Panc1 (cell line): ENCODE results near the gene CADM1. TPM values are rescaled to one million over a fixed set of nuclear protein-coding genes. Genes with fewer than 3 reads are reported as not detected.

ENCODE experiments used
- ATAC-seq: fragments of 200-7000 bp; cut with Tn5 transposase; 2 replicates; pipeline ENCODE4 v1.9.1; 2020; ENCODE audit warnings: mild to moderate bottlenecking, moderate library complexity
- BruUV-seq: library from RNA; stranded (reverse); fragments of 400-500 nt; replicated peaks from 2 replicates; lab custom pipeline; 2021; lab: Mats Ljungman, UMichigan
- CTCF ChIA-PET: fragments of 300-600 bp; sonication (Branson Sonifier 250); formaldehyde crosslinking; loops from one replicate; lab custom pipeline; 2022; ENCODE audit warnings: antibody characterized with exemption; lab: Charles Lee
- POLR2A ChIA-PET: fragments of 300-600 bp; sonication (Branson Sonifier 250); formaldehyde crosslinking; loops from one replicate; lab custom pipeline; 2022; ENCODE audit warnings: antibody characterized with exemption; lab: Charles Lee
- DNase-seq: peaks from one replicate; pipeline ENCODE4 v3.0.0-alpha.2; 2010; ENCODE audit warnings: low read depth, low spot score
- H3K27ac ChIP-seq: 2 replicates; pipeline ENCODE4 v1.5.1; 2011; ENCODE audit warnings: mild to moderate bottlenecking, low read length, inconsistent platforms
- H3K27me3 ChIP-seq: fragments of 200-500 bp; sonication (Bioruptor generic); 2 replicates; pipeline ENCODE4 v1.6.0; 2014; ENCODE audit warnings: low read length, inconsistent platforms; ENCODE audit not compliant: control insufficient read depth, insufficient read depth
- H3K36me3 ChIP-seq: fragments of 200-500 bp; sonication (Bioruptor generic); 2 replicates; pipeline ENCODE4 v1.5.1; 2014; ENCODE audit warnings: inconsistent platforms, mild to moderate bottlenecking, low read length, moderate library complexity; ENCODE audit not compliant: control insufficient read depth, insufficient read depth
- H3K4me1 ChIP-seq: 2 replicates; pipeline ENCODE4 v1.5.1; 2011; ENCODE audit warnings: inconsistent platforms, mild to moderate bottlenecking, low read length, moderate library complexity; ENCODE audit not compliant: control insufficient read depth, insufficient read depth
- H3K4me3 ChIP-seq, 2 experiments: 2 replicates each; pipeline ENCODE4 v1.5.1; 2011 to 2012; ENCODE audit warnings: low read depth in 2 of 2, low read length in 2 of 2, mild to moderate bottlenecking in 2 of 2, inconsistent platforms in 1 of 2, moderate library complexity in 1 of 2
- H3K9me3 ChIP-seq: fragments of 200-500 bp; sonication (Bioruptor generic); 2 replicates; pipeline ENCODE4 v1.5.1; 2014; ENCODE audit warnings: low read depth, mild to moderate bottlenecking, inconsistent platforms, low read length, moderate library complexity; ENCODE audit not compliant: control insufficient read depth, insufficient read depth
- POLR2AphosphoS5 ChIP-seq: IDR thresholded peaks from 2 replicates; pipeline ENCODE4 v1.6.1; 2012; ENCODE audit warnings: mild to moderate bottlenecking, low read depth, low read length, moderate library complexity
- SIN3A ChIP-seq: IDR thresholded peaks from 2 replicates; pipeline ENCODE4 v1.6.1; 2012; ENCODE audit warnings: low read depth, mild to moderate bottlenecking, low read length, moderate library complexity, borderline replicate concordance; ENCODE audit not compliant: insufficient read depth
- TCF7L2 ChIP-seq: IDR thresholded peaks from 2 replicates; pipeline ENCODE4 v1.6.1; 2011; ENCODE audit warnings: mild to moderate bottlenecking, low read depth, low read length, inconsistent platforms
- in situ Hi-C: cut with HindIII; loops from 2 replicates; pipeline ENCODE4 v1.10.0; 2016; ENCODE audit warnings: low sequenced_read_pairs, low pct_unique_long_range_greater_than_20kb
- intact Hi-C: fragments of 100-400 bp; cut with micrococcal nuclease; formaldehyde crosslinking; loops from one replicate; pipeline ENCODE4 v1.10.0; 2022; ENCODE audit not compliant: unreplicated experiment
- total RNA-seq: library from RNA; stranded (reverse); gene quantifications from one replicate; pipeline ENCODE4 v1.2.1, GENCODE V29; 2021; ENCODE audit not compliant: unreplicated experiment
- TF ChIP-seq, protein P1 (sequence below), 2 experiments: IDR thresholded peaks; 2 replicates each; pipeline ENCODE4 v1.6.1; 2011 to 2012; ENCODE audit warnings: low read depth in 2 of 2, control low read depth in 1 of 2, low read length in 1 of 2, mild to moderate bottlenecking in 1 of 2, moderate library complexity in 1 of 2; ENCODE audit not compliant: insufficient read depth in 1 of 2
- TF ChIP-seq, protein P2 (sequence below): fragments of 450-650 bp; IDR thresholded peaks from 2 replicates; pipeline ENCODE4 v1.5.1; 2017; ENCODE audit warnings: mild to moderate bottlenecking

The CADM1 gene
- total RNA-seq, 1 experiment from 2014 or later: 3.9 TPM

GRCh38 chr11:115154355-115154736, 349.9 kb downstream of the CADM1 start:
- Histone ChIP-seq H3K27ac (no peak overlapping the region), H3K4me1 (no peaks in the 10 kb centered on the region), H3K27me3 (no peaks in the 10 kb centered on the region; the same call in 1 of the 2 replicates), H3K9me3 (no peaks in the 10 kb centered on the region), H3K36me3 (no peaks in the 10 kb centered on the region), H3K4me3 (no peak overlapping the region)
- ChIA-PET POLR2A (no interaction called here), CTCF (no interaction called here)
- intact Hi-C loops: no loop called here
- DNase-seq (no peak), ATAC-seq (no peak)
- no TSS peak for BruUV-seq
- in situ Hi-C loops: no loop called here
- no peak for TF ChIP-seq POLR2AphosphoS5
- TF ChIP-seq TCF7L2: no peak

DNA sequence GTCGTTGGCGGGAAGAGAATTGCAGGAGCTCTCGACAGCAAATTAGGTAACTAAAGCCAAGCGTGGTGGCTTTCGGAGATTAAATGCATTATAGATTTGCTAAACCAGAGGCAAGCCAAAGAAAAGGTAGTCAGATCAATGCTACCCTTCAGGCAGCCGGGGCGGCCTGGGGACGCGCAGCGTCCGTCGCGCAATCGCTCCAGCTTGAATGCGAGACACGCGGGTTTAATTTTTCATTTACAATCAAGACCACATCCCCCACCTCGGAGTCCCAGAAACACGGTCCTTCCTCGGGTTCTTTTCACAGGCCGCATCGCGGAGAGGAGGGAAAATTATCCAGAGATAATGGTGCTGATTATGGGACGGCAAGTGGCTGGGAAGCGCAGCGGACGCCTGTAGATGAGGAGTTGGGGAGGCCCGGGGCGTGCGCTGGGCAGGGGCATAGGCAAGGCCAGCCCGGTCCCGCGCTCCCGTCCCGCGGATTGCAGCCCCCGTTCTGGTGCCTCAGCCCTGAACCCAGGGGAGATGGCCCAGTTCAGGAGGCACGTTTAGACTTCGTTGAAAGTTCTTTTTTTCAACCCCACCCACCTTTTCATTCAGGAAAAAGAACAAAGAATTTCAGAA, 350.4 kb downstream of the CADM1 start:
- Histone ChIP-seq H3K27ac (no peak overlapping the region), H3K9me3 (no peaks in the 10 kb centered on the region), H3K4me3 (no peak overlapping the region), H3K27me3 (no peaks in the 10 kb centered on the region; the same call in 1 of the 2 replicates), H3K4me1 (no peaks in the 10 kb centered on the region), H3K36me3 (no peaks in the 10 kb centered on the region)
- ATAC-seq (no peak), DNase-seq (no peak)
- no peak for TF ChIP-seq SIN3A
- TF ChIP-seq POLR2AphosphoS5: no peak
- TF ChIP-seq, protein P1, sequence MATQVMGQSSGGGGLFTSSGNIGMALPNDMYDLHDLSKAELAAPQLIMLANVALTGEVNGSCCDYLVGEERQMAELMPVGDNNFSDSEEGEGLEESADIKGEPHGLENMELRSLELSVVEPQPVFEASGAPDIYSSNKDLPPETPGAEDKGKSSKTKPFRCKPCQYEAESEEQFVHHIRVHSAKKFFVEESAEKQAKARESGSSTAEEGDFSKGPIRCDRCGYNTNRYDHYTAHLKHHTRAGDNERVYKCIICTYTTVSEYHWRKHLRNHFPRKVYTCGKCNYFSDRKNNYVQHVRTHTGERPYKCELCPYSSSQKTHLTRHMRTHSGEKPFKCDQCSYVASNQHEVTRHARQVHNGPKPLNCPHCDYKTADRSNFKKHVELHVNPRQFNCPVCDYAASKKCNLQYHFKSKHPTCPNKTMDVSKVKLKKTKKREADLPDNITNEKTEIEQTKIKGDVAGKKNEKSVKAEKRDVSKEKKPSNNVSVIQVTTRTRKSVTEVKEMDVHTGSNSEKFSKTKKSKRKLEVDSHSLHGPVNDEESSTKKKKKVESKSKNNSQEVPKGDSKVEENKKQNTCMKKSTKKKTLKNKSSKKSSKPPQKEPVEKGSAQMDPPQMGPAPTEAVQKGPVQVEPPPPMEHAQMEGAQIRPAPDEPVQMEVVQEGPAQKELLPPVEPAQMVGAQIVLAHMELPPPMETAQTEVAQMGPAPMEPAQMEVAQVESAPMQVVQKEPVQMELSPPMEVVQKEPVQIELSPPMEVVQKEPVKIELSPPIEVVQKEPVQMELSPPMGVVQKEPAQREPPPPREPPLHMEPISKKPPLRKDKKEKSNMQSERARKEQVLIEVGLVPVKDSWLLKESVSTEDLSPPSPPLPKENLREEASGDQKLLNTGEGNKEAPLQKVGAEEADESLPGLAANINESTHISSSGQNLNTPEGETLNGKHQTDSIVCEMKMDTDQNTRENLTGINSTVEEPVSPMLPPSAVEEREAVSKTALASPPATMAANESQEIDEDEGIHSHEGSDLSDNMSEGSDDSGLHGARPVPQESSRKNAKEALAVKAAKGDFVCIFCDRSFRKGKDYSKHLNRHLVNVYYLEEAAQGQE (IDR thresholded peaks at IDR 0.05; ENCODE audit: insufficient read depth in 1 of 2, low read depth in 2 of 2, low read length in 1 of 2): no peak
- TF ChIP-seq, protein P2, sequence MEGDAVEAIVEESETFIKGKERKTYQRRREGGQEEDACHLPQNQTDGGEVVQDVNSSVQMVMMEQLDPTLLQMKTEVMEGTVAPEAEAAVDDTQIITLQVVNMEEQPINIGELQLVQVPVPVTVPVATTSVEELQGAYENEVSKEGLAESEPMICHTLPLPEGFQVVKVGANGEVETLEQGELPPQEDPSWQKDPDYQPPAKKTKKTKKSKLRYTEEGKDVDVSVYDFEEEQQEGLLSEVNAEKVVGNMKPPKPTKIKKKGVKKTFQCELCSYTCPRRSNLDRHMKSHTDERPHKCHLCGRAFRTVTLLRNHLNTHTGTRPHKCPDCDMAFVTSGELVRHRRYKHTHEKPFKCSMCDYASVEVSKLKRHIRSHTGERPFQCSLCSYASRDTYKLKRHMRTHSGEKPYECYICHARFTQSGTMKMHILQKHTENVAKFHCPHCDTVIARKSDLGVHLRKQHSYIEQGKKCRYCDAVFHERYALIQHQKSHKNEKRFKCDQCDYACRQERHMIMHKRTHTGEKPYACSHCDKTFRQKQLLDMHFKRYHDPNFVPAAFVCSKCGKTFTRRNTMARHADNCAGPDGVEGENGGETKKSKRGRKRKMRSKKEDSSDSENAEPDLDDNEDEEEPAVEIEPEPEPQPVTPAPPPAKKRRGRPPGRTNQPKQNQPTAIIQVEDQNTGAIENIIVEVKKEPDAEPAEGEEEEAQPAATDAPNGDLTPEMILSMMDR: no peak
- TF ChIP-seq TCF7L2: no peak
- in situ Hi-C loops (no loop called here), intact Hi-C loops (no loop called here)
- BruUV-seq: no TSS peak
- POLR2A ChIA-PET: interaction anchor here (0.6 kb wide), 1 partner anchor 429 kb away, joined by 3 read pairs; no protein-coding TSS in a partner anchor
- CTCF ChIA-PET: no interaction called here

DNA sequence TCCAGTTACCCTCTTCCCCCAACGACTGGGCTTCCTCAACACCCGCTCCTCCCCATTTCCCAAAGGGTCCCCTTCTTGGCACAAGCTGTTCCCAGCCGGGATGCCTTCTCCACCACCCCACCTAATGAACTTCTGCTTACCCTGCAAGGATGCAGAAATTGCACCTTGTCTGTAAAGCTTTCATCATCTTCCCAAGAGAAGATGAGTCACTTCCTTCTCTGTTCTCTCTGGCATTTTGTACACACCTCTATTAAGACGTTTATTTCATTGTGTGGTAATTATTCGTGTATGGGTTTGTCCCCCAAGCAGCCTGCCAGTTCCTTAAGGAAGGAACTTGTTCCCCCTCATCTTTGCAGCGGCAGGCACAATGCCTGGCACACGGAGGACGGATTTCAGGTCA, 351.1 kb downstream of the CADM1 start:
- ChIA-PET CTCF (no interaction called here), POLR2A (no interaction called here)
- Histone ChIP-seq H3K27ac (no peak overlapping the region), H3K4me3 (no peak overlapping the region), H3K27me3 (no peaks in the 10 kb centered on the region), H3K9me3 (no peaks in the 10 kb centered on the region), H3K4me1 (no peaks in the 10 kb centered on the region), H3K36me3 (no peaks in the 10 kb centered on the region)
- no peak for DNase-seq
- in situ Hi-C loops (no loop called here), intact Hi-C loops (no loop called here)
- TF ChIP-seq, protein P1 (IDR thresholded peaks at IDR 0.05; ENCODE audit: insufficient read depth in 1 of 2, low read depth in 2 of 2, low read length in 1 of 2): no peak
- TF ChIP-seq TCF7L2 (no peak), POLR2AphosphoS5 (no peak), SIN3A (no peak)
- TF ChIP-seq, protein P2: no peak
- no peak for ATAC-seq
- no TSS peak for BruUV-seq
